Activated naive CD4-positive, alpha-beta T cell treated with anti-CD3 and anti-CD28 coated beads for 36 hours (primary cell): ENCODE results near the gene GPR50. TPM values are rescaled to one million over a fixed set of nuclear protein-coding genes. Genes with fewer than 3 reads are reported as not detected.

Source experiments
- CTCF ChIA-PET: fragments of 350-600 bp; sonication (Branson Sonifier 250); formaldehyde crosslinking; loops from one replicate; lab custom pipeline; 2021; ENCODE audit warnings: antibody characterized with exemption; lab: Charles Lee
- DNase-seq: peaks from one replicate; pipeline ENCODE4 v3.0.0-alpha.2; 2020
- H3K27ac Mint-ChIP-seq: one replicate; pipeline ENCODE4 v1.8.0; 2021; ENCODE audit warnings: mild to moderate bottlenecking, mixed read lengths
- H3K27me3 Mint-ChIP-seq: one replicate; pipeline ENCODE4 v1.8.0; 2021; ENCODE audit warnings: low read depth, mixed read lengths
- H3K36me3 Mint-ChIP-seq: one replicate; pipeline ENCODE4 v1.8.0; 2021; ENCODE audit warnings: low read depth, mixed read lengths
- H3K4me1 Mint-ChIP-seq: one replicate; pipeline ENCODE4 v1.8.0; 2021; ENCODE audit warnings: low read depth, mixed read lengths
- H3K4me3 Mint-ChIP-seq: one replicate; pipeline ENCODE4 v1.8.0; 2021; ENCODE audit warnings: mild to moderate bottlenecking, moderate library complexity, mixed read lengths
- H3K9me3 Mint-ChIP-seq: one replicate; pipeline ENCODE4 v1.8.0; 2021; ENCODE audit warnings: mixed read lengths
- intact Hi-C: fragments of 100-400 bp; cut with micrococcal nuclease; formaldehyde crosslinking; loops from one replicate; pipeline ENCODE4 v1.15.1; 2023
- total RNA-seq, 2 experiments: library from RNA; stranded (reverse); gene quantifications; one replicate each; pipeline ENCODE4 v1.2.3, GENCODE V29; 2021

Gene GPR50
- not detected for total RNA-seq

DNA sequence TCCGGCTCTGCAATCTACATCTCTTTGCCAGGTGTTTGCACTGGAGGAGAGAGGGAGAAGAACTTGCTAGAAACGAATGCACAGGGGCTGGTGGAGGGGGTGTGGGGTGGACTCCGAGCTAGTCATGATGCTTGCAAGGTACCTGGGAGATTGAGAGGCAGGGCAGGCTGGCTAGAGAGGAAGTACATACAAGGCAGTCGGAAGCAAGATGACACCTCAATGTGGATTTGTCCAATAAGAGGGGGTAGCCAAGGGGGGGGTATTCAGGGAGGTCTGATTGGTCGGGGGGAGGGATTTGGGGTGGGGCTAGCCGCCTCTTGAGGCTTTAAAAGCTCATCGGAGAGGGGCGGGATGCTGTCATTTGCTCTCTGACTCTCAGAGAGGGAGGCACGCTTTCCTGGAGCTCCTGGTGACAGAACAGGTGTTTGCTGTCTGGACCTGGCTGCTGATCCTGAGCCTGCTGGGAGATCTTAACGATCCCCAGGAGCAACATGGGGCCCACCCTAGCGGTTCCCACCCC, at the start of gene GPR50:
GPR50 (plus strand) TSS at position 354 of the 520 bp plus-strand sequence; CDS start at position 492, 138 bp downstream.
- CTCF ChIA-PET, result no interaction called here
- Mint-ChIP-seq H3K9me3 (no peaks in the 10 kb centered on the region), H3K4me1 (peaks cover 5% of the 10 kb centered on the region), H3K4me3 (no peak within 1 kb of the TSS), H3K27ac (no peak within 1 kb of the TSS), H3K27me3 (peaks cover 42% of the 10 kb centered on the region), H3K36me3 (no peaks in the 10 kb centered on the region)
- intact Hi-C loops, result no loop called here
- DNase-seq, result no peak

DNA sequence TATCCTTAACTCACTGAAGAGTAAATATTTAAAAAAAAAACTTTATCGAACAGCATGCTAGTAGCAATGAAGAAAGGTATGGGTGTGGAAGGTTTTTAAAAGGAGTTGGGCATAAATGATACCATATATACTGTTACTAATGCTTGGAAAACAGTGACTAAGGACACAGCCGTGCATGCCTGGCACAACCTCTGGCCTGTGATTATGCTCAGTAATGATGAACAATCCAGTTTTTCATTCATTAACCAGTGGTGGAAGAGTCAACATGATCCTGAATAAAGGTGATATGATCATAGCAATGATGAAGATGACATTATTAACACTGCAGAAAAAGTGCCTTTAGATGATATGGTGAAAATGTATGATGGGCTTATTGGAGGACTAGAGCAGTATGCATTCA, 43.9 kb upstream of the GPR50 start:
- no peaks in the 10 kb centered on the region for H3K36me3 Mint-ChIP-seq
- H3K4me1 Mint-ChIP-seq, result no peaks in the 10 kb centered on the region
- intact Hi-C loops, result no loop called here
- DNase-seq, result no peak
- CTCF ChIA-PET, result no interaction called here
- H3K9me3 Mint-ChIP-seq, result no peaks in the 10 kb centered on the region
- H3K27ac Mint-ChIP-seq, result no peak overlapping the region
- H3K27me3 Mint-ChIP-seq, result no peaks in the 10 kb centered on the region
- no peak overlapping the region for H3K4me3 Mint-ChIP-seq

DNA sequence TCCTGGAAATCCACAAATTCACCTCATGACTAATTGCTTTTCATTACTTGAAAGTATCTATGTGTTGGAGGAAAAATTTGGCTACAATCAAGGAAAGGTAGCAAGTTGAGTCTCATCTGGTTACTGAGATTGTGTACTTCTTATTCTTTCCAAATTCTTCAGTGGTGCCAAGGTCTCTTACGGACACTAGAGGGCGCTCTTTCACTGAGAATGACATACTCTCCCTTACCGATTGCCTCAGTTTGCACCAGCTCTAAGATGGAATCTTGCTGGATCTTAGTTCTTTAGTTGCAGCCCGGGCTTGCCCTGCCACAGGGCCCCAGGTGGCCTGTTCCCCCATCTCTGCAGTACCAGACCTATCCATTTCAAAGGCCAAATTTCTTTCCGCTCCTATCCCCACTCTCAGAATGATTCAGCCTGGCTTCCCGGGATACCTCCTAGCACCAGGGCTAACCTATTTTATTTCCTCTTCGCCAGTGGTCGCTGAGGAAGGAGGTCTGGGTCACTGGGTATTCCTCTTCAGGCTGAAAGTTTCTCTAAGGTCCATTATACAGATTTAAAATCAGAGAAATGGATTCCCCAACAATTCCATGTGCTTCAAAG, 24.6 kb upstream of the GPR50 start:
- peak; percentile 45 for DNase-seq
- Mint-ChIP-seq H3K27ac (no peak overlapping the region), H3K4me3 (no peak overlapping the region), H3K27me3 (peaks cover 10% of the 10 kb centered on the region), H3K9me3 (no peaks in the 10 kb centered on the region), H3K36me3 (no peaks in the 10 kb centered on the region), H3K4me1 (no peaks in the 10 kb centered on the region)
- CTCF ChIA-PET, result interaction anchor here (2.3 to 3.3 kb wide), 2 partner anchors 208 to 529 kb away, joined by 11 to 20 read pairs; no protein-coding TSS in a partner anchor
- intact Hi-C loops, result loop anchor here (1.0 kb wide), 3 partner anchors 209 to 530 kb away; no protein-coding TSS in a partner anchor

DNA sequence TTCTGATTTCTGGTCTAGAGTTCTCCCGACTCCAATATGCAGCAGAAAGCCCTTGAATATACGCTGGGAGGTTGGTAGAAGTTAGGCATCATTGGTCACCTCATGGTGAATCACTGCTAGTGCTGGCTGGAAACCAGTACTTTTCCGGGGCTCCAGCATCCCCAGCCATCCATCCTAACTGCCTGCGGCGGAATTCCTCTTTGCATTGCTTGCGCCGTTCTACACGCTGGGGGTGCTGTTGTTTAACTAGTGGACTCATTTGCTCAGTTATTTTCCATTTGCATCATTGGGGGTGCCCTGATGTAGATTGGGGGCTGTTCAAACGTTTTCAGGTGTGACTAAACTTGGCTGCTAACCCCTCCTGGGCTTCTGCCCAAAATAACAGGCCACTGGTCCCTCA, 23.3 kb upstream of the GPR50 start:
- H3K36me3 Mint-ChIP-seq, result no peaks in the 10 kb centered on the region
- DNase-seq, result no peak
- no peaks in the 10 kb centered on the region for H3K4me1 Mint-ChIP-seq
- no peak overlapping the region for H3K27ac Mint-ChIP-seq
- intact Hi-C loops, result no loop called here
- CTCF ChIA-PET, result no interaction called here
- H3K27me3 Mint-ChIP-seq, result peaks cover 6% of the 10 kb centered on the region
- H3K9me3 Mint-ChIP-seq, result no peaks in the 10 kb centered on the region
- H3K4me3 Mint-ChIP-seq, result no peak overlapping the region

DNA sequence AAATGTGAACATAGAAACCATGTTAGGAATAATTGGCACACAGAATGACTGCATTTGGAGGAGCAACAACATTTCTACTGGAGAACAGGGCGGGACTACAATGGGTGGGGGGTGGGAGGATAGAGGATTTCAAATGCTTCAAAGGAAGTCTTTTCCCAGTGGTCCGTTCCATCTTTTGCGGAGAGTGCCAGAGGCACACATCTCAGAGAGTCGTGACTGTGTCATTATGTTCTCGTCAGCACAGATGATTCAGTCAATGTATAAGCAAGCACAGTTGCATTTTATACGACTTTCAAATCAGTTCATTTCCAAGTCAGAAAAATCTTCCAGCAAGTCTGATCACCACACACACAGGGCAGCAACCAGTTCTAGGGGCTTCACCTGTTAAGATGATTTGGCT, 22.7 kb upstream of the GPR50 start:
- CTCF ChIA-PET, result interaction anchor here (1.0 to 1.2 kb wide), 2 partner anchors 207 to 334 kb away, joined by 3 to 4 read pairs; no protein-coding TSS in a partner anchor
- peaks cover 6% of the 10 kb centered on the region for H3K27me3 Mint-ChIP-seq
- no peaks in the 10 kb centered on the region for H3K36me3 Mint-ChIP-seq
- no peaks in the 10 kb centered on the region for H3K4me1 Mint-ChIP-seq
- H3K4me3 Mint-ChIP-seq, result no peak overlapping the region
- no peak for DNase-seq
- intact Hi-C loops, result no loop called here
- H3K27ac Mint-ChIP-seq, result no peak overlapping the region
- H3K9me3 Mint-ChIP-seq, result no peaks in the 10 kb centered on the region

DNA sequence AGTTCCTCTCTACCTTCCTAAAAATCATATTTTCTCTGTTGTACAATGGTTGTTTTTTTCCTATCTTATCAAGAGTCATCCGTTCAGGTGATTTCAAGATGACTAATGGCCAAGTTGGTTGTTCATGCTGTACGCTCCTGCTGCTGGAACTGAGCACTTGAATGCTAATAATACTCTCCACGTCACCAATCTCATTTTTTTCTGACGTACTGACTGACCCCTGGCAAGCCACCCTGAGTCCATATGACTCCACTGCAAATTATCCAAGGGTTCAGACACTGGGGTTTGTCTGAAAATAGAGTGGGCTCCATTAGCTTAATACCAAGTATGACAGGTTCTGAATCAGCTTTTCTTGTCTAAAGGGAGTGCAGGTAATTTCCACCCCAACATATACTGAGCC, 21.1 kb upstream of the GPR50 start:
- intact Hi-C loops, result no loop called here
- Mint-ChIP-seq H3K27ac (no peak overlapping the region), H3K27me3 (peaks cover 6% of the 10 kb centered on the region), H3K9me3 (no peaks in the 10 kb centered on the region), H3K36me3 (no peaks in the 10 kb centered on the region), H3K4me1 (no peaks in the 10 kb centered on the region), H3K4me3 (no peak overlapping the region)
- DNase-seq, result no peak
- CTCF ChIA-PET, result no interaction called here

DNA sequence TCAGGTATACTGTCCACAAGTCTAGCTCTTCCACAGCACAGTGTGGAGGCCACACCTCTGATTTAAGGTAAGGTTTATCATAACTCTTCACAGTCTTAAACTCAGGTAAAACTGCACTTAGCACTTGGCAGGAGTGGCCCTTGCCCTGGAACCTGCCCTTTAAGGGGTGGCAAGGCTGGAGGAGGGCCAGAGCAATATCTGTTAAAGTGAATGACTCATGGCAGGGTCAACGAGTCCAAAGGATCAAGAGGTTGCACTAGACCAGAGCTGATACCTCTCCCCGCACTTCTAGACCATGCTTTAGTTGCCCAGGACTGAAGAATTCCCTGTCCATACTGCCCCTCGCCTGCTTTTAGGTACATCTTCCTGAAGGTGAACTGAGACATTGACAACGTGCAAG, 14.7 kb upstream of the GPR50 start:
- CTCF ChIA-PET, result no interaction called here
- H3K36me3 Mint-ChIP-seq, result no peaks in the 10 kb centered on the region
- no peak overlapping the region for H3K27ac Mint-ChIP-seq
- H3K4me3 Mint-ChIP-seq, result no peak overlapping the region
- H3K9me3 Mint-ChIP-seq, result no peaks in the 10 kb centered on the region
- no peak for DNase-seq
- intact Hi-C loops, result no loop called here
- H3K4me1 Mint-ChIP-seq, result no peaks in the 10 kb centered on the region
- H3K27me3 Mint-ChIP-seq, result peaks cover 12% of the 10 kb centered on the region

DNA sequence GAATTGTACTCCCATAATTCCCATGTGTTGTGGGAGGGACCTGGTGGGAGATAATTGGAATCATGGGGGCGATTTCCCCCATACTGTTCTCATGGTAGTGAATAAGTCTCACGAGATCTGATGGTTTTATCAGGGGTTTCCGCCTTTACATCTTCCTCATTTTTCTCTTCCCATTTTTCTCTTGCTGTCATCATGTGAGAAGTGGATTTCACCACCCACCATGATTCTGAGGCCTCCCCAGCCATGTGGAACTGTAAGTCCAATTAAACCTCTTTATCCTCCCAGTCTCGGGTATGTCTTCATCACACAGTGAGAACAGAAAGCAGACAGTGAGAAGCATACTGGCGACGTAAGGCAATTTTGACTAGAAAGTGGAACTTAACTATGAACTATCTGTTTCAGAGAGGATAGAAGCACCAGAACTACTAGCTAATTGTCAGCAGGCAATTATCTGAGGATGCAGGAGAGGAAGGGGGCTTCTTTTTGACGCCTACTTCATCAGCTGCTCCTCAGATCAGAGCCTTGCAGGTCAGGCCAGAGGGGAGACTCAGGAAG, 8.5 kb upstream of the GPR50 start:
- no peaks in the 10 kb centered on the region for H3K9me3 Mint-ChIP-seq
- CTCF ChIA-PET, result no interaction called here

DNA sequence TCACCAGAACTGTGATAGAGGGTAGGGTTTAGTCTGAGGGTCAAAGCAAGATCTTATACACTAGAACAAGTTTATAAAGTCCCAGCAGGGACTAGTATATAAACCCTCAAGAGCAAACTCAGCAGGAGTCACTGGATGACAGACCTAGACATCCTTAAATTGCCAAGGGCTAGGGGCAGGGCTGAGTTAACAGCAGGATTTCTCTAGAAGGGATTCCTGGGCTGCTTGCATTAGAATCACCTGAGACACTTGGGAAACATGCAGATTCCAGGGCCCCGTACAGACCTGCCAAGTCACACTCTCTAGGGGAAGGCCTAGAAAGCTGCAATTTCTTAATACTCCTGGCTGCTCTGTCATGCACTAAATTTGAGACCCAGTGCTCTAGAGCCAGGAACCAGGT, 6.6 kb upstream of the GPR50 start:
- H3K9me3 Mint-ChIP-seq, result no peaks in the 10 kb centered on the region
- CTCF ChIA-PET, result no interaction called here
- intact Hi-C loops, result no loop called here
- H3K4me1 Mint-ChIP-seq, result no peaks in the 10 kb centered on the region
- no peak overlapping the region for H3K4me3 Mint-ChIP-seq
- no peaks in the 10 kb centered on the region for H3K36me3 Mint-ChIP-seq
- DNase-seq, result no peak
- no peak overlapping the region for H3K27ac Mint-ChIP-seq
- peaks cover 11% of the 10 kb centered on the region for H3K27me3 Mint-ChIP-seq

More for the DNA sequence above, 8.5 kb upstream of the GPR50 start:
- H3K27ac Mint-ChIP-seq, result no peak overlapping the region
- H3K36me3 Mint-ChIP-seq, result no peaks in the 10 kb centered on the region
- H3K4me3 Mint-ChIP-seq, result no peak overlapping the region
- no peak for DNase-seq
- no peaks in the 10 kb centered on the region for H3K4me1 Mint-ChIP-seq
- H3K27me3 Mint-ChIP-seq, result peaks cover 8% of the 10 kb centered on the region
- intact Hi-C loops, result no loop called here

DNA sequence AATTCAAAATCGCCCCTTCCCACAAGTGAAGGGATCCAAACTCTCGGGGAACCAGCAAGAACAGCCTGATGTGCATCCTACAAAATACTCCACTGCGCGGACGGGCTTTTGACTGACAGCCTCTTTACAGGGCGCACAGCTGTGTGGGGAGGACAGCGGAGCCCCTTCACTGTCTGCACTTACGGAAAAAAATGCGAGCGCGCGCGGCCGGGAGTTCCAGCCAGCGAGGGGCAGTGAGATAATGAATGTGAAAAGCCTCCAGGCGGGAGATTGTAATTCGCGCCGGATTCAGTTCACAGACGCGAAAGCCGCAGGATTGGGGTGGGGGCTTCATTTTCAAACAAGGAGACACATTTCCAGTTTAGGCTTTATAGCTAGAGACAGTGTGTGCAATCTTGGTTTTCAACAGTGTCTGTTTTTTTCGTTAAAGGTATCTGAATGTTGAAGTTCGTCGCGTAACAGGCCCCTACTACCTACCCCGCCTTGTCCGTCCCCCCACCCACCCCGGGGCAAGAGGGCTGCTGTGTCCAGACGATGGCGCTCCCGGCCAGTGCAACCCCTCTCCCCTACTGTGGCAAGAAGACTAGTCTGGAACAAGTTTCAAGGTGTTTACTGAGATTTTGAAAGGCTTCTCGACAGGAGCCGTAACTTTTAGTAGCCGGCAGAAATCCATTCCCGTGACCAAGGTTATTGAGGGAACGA, 1.7 kb upstream of the GPR50 start:
- intact Hi-C loops, result no loop called here
- H3K4me3 Mint-ChIP-seq, result no peak overlapping the region
- no peak overlapping the region for H3K27ac Mint-ChIP-seq
- peaks cover 26% of the 10 kb centered on the region for H3K27me3 Mint-ChIP-seq
- no peaks in the 10 kb centered on the region for H3K9me3 Mint-ChIP-seq
- no peak for DNase-seq
- no peaks in the 10 kb centered on the region for H3K36me3 Mint-ChIP-seq
- CTCF ChIA-PET, result no interaction called here
- H3K4me1 Mint-ChIP-seq, result peaks cover 5% of the 10 kb centered on the region

DNA sequence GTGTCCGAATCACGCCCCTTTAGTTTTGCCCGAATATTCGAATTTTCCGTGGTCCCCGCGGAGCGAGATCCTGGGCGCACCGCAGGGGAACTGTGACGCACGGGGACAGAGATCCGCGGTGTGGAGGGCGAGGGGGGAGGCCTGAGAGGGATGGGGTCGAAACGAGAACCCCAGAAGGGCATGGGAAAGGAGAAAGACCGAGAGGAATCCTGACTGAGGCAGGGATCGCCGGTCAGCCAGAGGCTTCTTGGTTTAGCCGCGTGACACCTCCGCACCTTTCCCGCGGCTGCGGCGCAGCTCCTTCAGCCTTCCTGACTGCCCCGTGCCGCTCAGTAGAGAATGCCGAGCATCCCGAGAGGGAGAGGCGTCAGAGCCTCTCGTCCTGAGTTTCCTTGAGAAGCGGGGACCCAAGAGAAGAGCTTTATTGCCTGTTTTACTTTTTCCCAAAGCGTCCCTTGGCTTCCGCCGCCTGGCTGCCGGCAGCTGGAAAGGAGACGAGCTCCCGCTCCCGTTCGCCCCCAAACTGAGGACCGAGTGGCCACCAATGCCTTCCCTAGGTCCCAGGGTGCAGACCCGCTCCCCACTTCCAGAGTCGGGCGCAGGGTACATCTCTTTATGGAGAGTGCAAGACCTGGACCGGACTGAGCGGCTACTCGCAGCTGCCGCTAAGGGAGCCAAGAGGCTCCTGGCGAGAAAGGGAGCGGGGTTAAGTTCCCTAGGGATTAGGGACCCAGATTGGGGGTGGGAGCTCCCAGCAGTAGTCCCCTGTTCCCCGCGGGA, 911 bp upstream of the GPR50 start:
- H3K9me3 Mint-ChIP-seq, result no peaks in the 10 kb centered on the region
- no peak overlapping the region for H3K27ac Mint-ChIP-seq
- CTCF ChIA-PET, result no interaction called here
- peaks cover 34% of the 10 kb centered on the region for H3K27me3 Mint-ChIP-seq
- H3K4me3 Mint-ChIP-seq, result no peak overlapping the region
- no peaks in the 10 kb centered on the region for H3K36me3 Mint-ChIP-seq
- peaks cover 5% of the 10 kb centered on the region for H3K4me1 Mint-ChIP-seq
- DNase-seq, result no peak
- intact Hi-C loops, result no loop called here
